ENCODE results near the gene TMEM129.

The TMEM129 gene

DNA sequence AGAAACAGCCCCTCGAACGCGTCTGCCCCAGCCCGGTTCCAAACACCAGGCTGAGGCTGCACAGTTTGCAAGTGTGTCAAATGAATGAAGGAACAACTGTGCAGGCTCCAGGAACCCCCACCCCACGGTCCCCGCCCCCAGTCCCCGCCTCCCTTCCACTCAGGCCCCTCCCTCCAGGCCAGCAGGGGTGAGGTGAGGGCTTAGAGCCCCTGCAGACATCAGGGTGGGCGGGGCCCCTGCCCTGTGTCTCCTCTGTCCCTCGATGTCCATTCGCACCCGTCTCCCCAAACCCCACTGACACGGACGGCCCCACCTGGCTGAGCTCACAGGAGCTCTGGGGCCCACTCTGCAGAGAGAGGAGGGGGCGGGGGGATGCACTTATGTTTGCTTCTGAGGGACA is 28.7 kb upstream of the TMEM129 start:
- no peak overlapping the region for H3K9ac ChIP-seq (ENCODE audit: low read depth, low read length)
- no peak overlapping the region for H3K4me3 ChIP-seq (ENCODE audit: low read length)
- H3K4me1 ChIP-seq (ENCODE audit: insufficient read depth, low read length): peaks cover 4% of the 10 kb centered on the region; the same call in 1 of the 2 replicates
- peaks cover 6% of the 10 kb centered on the region for H3K36me3 ChIP-seq (ENCODE audit: insufficient read depth, low read length)
- H3K27me3 ChIP-seq (ENCODE audit: insufficient read depth, low read length): peaks cover 5% of the 10 kb centered on the region; the same call in 1 of the 2 replicates
- 73% methylated on average over 11 of the region's 14 CpGs for WGBS
- H3K27ac ChIP-seq (ENCODE audit: low read depth, low read length): no peak overlapping the region; the same call in 1 of the 2 replicates
- no peaks in the 10 kb centered on the region for H3K9me3 ChIP-seq (ENCODE audit: insufficient read depth, low read depth, low read length)

DNA sequence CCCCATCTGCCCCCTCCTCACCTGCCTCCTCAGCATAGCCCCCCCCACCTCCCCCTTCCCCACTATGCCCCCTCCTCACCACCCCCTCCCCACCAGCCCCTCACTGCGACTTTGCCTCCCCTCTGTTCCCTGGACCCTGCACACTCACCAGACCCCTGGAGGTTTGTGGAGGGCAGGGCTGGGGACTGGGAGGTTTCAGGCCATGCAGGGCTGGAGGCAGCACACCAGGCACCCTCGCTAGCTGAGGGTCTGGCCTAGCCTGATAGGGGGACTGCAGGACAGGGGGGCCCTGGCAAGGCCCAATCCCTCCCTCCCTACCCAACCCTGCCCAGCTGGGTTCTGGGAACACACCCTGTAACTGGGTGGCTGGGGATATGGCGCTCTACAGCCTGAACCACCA is 28.2 kb upstream of the TMEM129 start:
- WGBS: 90% methylated on average over 2 of the region's 3 CpGs
- H3K4me1 ChIP-seq (ENCODE audit: insufficient read depth, low read length): peaks cover 4% of the 10 kb centered on the region; the same call in 1 of the 2 replicates
- no peak overlapping the region for H3K9ac ChIP-seq (ENCODE audit: low read depth, low read length)
- H3K9me3 ChIP-seq (ENCODE audit: insufficient read depth, low read depth, low read length): no peaks in the 10 kb centered on the region
- no peak overlapping the region for H3K4me3 ChIP-seq (ENCODE audit: low read length)
- no peak overlapping the region; the same call in 1 of the 2 replicates for H3K27ac ChIP-seq (ENCODE audit: low read depth, low read length)
- peaks cover 11% of the 10 kb centered on the region for H3K36me3 ChIP-seq (ENCODE audit: insufficient read depth, low read length)
- H3K27me3 ChIP-seq (ENCODE audit: insufficient read depth, low read length): peaks cover 5% of the 10 kb centered on the region; the same call in 1 of the 2 replicates

DNA sequence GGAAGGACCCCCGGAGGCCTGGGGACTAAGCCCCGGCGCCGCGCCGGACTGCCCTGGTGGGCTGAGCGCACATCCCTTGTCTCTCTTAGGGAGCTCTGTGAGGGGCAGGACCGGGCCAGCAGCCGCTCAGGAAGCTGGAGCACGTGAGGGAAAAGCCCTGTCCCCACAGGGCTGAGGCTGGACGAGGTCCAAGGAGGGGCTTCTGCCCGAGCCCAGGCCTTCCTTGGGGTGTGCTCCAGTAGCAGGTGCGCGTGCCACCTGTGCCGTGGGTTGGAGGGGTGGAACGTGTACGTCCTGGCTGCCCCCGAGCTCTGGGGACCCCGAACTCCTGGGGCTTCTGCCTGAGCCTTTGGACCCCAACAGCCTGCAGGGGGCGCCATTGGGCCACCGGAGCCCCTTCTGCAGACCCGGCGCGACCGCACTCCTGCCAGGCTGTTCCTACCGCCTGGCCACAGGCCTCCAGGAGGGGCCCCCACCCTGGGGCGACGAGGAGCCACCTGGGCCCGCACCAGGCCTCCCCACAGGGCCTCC is 27.4 kb upstream of the TMEM129 start:
- no peak overlapping the region for H3K4me3 ChIP-seq (ENCODE audit: low read length)
- H3K9ac ChIP-seq (ENCODE audit: low read depth, low read length): no peak overlapping the region; the same call in 1 of the 2 replicates
- no peak overlapping the region for H3K27ac ChIP-seq (ENCODE audit: low read depth, low read length)
- H3K9me3 ChIP-seq (ENCODE audit: insufficient read depth, low read depth, low read length): no peaks in the 10 kb centered on the region
- peaks cover 19% of the 10 kb centered on the region for H3K36me3 ChIP-seq (ENCODE audit: insufficient read depth, low read length)
- 14% methylated on average over 29 of the region's 29 CpGs for WGBS
- H3K27me3 ChIP-seq (ENCODE audit: insufficient read depth, low read length): peaks cover 5% of the 10 kb centered on the region; the same call in 1 of the 2 replicates
- peaks cover 4% of the 10 kb centered on the region; the same call in 1 of the 2 replicates for H3K4me1 ChIP-seq (ENCODE audit: insufficient read depth, low read length)

DNA sequence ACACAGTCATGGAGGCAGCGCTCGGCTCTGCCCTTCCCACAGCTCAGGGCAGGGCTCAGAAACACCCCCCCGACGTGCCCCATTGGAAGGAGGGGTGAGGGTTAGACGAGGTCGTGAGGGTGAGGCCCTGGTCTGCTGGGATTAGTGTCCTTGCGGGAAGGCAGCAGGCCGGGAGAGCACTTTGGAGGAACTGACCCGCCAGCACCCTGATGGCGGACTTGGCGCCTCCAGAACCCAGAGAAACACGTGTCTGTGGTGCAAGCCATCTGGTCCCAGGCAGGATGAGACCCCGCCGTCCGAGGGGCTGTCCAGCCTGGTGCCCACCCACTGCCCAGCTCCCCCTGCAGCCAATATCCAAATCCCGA is 26.5 kb upstream of the TMEM129 start:
- H3K27me3 ChIP-seq (ENCODE audit: insufficient read depth, low read length): peaks cover 5% of the 10 kb centered on the region; the same call in 1 of the 2 replicates
- H3K27ac ChIP-seq (ENCODE audit: low read depth, low read length): no peak overlapping the region
- H3K4me3 ChIP-seq (ENCODE audit: low read length): no peak overlapping the region
- H3K4me1 ChIP-seq (ENCODE audit: insufficient read depth, low read length): peaks cover 4% of the 10 kb centered on the region; the same call in 1 of the 2 replicates
- H3K36me3 ChIP-seq (ENCODE audit: insufficient read depth, low read length): peaks cover 27% of the 10 kb centered on the region
- 94% methylated on average over 16 of the region's 16 CpGs for WGBS
- H3K9ac ChIP-seq (ENCODE audit: low read depth, low read length): no peak overlapping the region
- no peaks in the 10 kb centered on the region for H3K9me3 ChIP-seq (ENCODE audit: insufficient read depth, low read depth, low read length)

DNA sequence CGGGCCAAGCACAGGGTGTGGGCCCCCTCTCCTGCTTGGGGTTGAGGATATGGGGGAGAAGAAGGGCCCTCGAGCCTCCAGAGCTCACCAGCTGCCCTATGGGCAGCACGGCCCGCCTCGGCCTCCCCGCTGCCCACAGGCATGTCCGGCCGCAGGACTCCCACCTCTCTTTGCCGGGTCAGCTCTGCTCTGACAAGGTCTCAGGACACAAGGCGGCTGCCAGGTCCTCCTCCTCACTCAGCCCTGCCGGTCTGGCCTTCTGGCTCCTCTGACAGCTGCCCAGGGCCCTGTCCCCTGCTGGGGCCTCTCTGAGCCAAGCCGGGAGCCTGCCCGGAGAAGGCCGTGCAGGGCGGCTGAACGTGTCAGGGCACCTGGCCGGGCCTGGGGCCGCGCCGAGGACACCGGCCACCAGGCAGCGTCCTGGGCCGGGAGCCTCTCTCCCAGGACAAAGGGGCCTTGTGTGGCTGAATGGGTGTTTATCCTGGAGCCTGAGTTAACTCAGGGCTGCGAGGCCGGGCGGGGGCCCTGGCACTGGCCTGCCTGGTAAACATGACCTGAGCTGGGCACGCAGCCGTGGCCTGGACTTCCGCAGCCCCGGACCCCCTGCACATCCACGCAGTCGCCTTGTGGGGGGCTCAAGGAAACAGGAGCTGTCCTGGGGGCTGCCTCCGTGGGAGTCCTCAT is 25.9 kb upstream of the TMEM129 start:
- H3K9ac ChIP-seq (ENCODE audit: low read depth, low read length): no peak overlapping the region
- 88% methylated on average over 33 of the region's 33 CpGs for WGBS
- no peak overlapping the region for H3K27ac ChIP-seq (ENCODE audit: low read depth, low read length)

DNA sequence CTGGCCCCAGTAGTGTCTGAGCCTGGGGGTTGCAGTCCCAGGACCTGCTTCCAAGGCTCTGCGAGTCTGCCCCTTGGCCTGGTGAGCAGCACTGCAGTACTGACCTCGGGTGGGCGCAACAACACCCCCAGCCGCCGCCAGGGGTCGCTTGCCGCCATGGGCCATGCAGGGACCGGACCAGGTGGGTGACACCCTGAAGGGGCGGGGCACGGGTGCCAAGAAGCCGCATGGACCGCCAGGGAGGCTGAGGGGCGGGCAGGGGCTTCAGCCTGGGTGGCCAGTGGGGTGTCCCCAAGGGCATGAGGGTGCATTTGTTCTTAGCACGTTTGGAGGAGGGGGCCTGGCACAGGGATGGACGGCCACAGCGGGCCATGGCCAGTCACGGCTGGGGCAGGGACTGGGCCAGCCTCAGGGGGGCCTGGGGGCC is 25.2 kb upstream of the TMEM129 start:
- H3K4me1 ChIP-seq (ENCODE audit: insufficient read depth, low read length): no peaks in the 10 kb centered on the region
- peaks cover 5% of the 10 kb centered on the region; the same call in 1 of the 2 replicates for H3K27me3 ChIP-seq (ENCODE audit: insufficient read depth, low read length)
- H3K27ac ChIP-seq (ENCODE audit: low read depth, low read length): peak overlapping the region; percentile 58; the same call in 1 of the 2 replicates
- H3K9ac ChIP-seq (ENCODE audit: low read depth, low read length): no peak overlapping the region
- peaks cover 40% of the 10 kb centered on the region for H3K36me3 ChIP-seq (ENCODE audit: insufficient read depth, low read length)
- 27% methylated on average over 17 of the region's 17 CpGs for WGBS
- no peak overlapping the region for H3K4me3 ChIP-seq (ENCODE audit: low read length)
- no peaks in the 10 kb centered on the region for H3K9me3 ChIP-seq (ENCODE audit: insufficient read depth, low read depth, low read length)

More for the DNA sequence above, 25.9 kb upstream of the TMEM129 start:
- Histone ChIP-seq H3K4me1 (ENCODE audit: insufficient read depth, low read length) (0 out of 2 replicates have a peak, but pooled peaks cover under 1% of the 10 kb centered on the region), H3K36me3 (ENCODE audit: insufficient read depth, low read length) (peaks cover 32% of the 10 kb centered on the region), H3K27me3 (ENCODE audit: insufficient read depth, low read length) (peaks cover 5% of the 10 kb centered on the region; the same call in 1 of the 2 replicates), H3K9me3 (ENCODE audit: insufficient read depth, low read depth, low read length) (no peaks in the 10 kb centered on the region), H3K4me3 (ENCODE audit: low read length) (no peak overlapping the region)

DNA sequence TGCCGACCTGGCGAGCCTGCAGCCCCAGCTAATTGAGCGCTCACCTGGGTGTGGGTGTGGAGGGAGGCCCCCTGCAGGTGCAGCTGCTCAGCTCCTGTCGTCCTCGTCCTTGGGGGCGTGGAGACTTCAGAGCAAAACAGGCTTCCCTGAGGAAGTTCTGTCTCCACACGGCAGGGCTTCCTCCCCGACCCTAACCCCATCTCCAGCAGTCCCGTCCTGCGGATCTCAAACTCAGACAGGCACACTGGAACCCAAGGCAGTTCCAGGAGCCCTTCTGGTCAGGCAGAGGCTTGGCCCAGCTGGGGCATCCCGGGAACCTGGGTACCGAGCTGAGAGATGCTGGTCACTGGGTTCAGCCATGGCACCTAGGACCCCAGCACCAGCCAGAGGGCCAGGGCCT is 24.6 kb upstream of the TMEM129 start:
- no peaks in the 10 kb centered on the region for H3K4me1 ChIP-seq (ENCODE audit: insufficient read depth, low read length)
- no peaks in the 10 kb centered on the region for H3K9me3 ChIP-seq (ENCODE audit: insufficient read depth, low read depth, low read length)
- 82% methylated on average over 12 of the region's 12 CpGs for WGBS
- H3K27ac ChIP-seq (ENCODE audit: low read depth, low read length): peak overlapping the region; percentile 58; the same call in 1 of the 2 replicates
- no peak overlapping the region for H3K9ac ChIP-seq (ENCODE audit: low read depth, low read length)
- peaks cover 5% of the 10 kb centered on the region; the same call in 1 of the 2 replicates for H3K27me3 ChIP-seq (ENCODE audit: insufficient read depth, low read length)
- no peak overlapping the region for H3K4me3 ChIP-seq (ENCODE audit: low read length)
- H3K36me3 ChIP-seq (ENCODE audit: insufficient read depth, low read length): peaks cover 45% of the 10 kb centered on the region

DNA sequence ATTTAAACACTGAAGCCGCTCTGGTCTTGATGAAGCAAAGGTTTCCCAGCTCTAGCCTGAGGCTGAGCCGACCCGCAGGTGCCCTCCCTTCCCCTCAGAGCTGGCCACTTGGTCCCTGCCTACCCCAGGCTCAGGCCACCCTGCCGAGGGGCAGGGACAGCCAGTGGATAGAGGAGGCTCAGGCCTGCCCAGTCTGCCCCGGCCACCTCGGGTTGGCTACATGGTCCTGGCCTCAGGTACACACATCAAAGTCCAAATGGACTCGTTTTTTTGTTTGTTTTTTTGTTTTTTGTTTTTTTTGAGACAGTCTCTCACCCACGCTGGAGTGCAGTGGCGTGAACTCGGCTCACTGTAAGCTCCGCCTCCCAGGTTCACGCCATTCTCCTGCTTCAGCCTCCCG is 24.0 kb upstream of the TMEM129 start:
- Histone ChIP-seq H3K4me1 (ENCODE audit: insufficient read depth, low read length) (no peaks in the 10 kb centered on the region), H3K9ac (ENCODE audit: low read depth, low read length) (no peak overlapping the region), H3K9me3 (ENCODE audit: insufficient read depth, low read depth, low read length) (no peaks in the 10 kb centered on the region), H3K4me3 (ENCODE audit: low read length) (no peak overlapping the region), H3K27ac (ENCODE audit: low read depth, low read length) (no peak overlapping the region), H3K27me3 (ENCODE audit: insufficient read depth, low read length) (peaks cover 5% of the 10 kb centered on the region; the same call in 1 of the 2 replicates), H3K36me3 (ENCODE audit: insufficient read depth, low read length) (peaks cover 51% of the 10 kb centered on the region)
- WGBS: 92% methylated on average over 13 of the region's 13 CpGs

DNA sequence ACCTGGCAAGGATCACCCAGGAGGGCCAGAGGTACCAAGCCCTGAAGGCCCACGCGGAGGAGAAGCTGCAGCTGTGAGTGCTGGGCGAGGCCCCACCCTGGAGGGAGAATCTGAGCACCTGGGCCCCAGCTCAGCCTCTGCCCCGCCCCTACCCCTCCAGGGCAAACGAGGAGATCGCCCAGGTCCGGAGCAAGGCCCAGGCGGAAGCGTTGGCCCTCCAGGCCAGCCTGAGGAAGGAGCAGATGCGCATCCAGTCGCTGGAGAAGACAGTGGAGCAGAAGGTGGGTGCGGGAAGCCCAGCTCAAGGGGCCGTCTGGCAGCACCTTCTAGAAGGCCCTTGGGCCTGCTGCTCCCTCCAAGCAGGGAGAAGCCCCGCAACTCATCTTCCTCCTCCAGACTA is 23.4 kb upstream of the TMEM129 start:
- no peak overlapping the region for H3K27ac ChIP-seq (ENCODE audit: low read depth, low read length)
- peaks cover 57% of the 10 kb centered on the region for H3K36me3 ChIP-seq (ENCODE audit: insufficient read depth, low read length)
- no peaks in the 10 kb centered on the region for H3K4me1 ChIP-seq (ENCODE audit: insufficient read depth, low read length)
- H3K27me3 ChIP-seq (ENCODE audit: insufficient read depth, low read length): peaks cover 5% of the 10 kb centered on the region; the same call in 1 of the 2 replicates
- H3K9me3 ChIP-seq (ENCODE audit: insufficient read depth, low read depth, low read length): no peaks in the 10 kb centered on the region
- 90% methylated on average over 14 of the region's 14 CpGs for WGBS
- no peak overlapping the region for H3K4me3 ChIP-seq (ENCODE audit: low read length)
- no peak overlapping the region for H3K9ac ChIP-seq (ENCODE audit: low read depth, low read length)

DNA sequence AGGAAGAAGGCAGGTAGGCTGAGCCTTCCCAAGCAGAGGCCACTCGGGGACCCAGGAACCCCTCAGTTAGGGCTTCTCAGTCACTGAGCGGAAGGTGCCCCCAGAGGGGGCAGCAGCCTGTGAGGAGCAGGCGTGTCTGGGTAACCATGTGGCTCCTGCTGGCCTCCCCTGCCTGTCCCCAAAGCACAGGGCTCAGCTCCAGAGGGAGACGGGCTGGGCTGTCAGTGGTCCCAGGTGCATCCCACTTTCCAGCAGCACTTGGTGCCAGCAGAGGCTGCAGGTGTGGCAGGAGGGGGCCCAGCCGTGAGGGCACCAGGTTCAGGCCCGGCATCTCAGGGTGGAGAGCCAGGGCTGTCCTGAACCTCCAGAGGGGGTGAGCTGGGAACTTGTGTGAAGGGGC is 22.9 kb upstream of the TMEM129 start:
- Histone ChIP-seq H3K4me3 (ENCODE audit: low read length) (no peak overlapping the region), H3K36me3 (ENCODE audit: insufficient read depth, low read length) (peaks cover 63% of the 10 kb centered on the region), H3K9ac (ENCODE audit: low read depth, low read length) (no peak overlapping the region), H3K27ac (ENCODE audit: low read depth, low read length) (no peak overlapping the region), H3K27me3 (ENCODE audit: insufficient read depth, low read length) (peaks cover 5% of the 10 kb centered on the region; the same call in 1 of the 2 replicates), H3K4me1 (ENCODE audit: insufficient read depth, low read length) (no peaks in the 10 kb centered on the region), H3K9me3 (ENCODE audit: insufficient read depth, low read depth, low read length) (no peaks in the 10 kb centered on the region)
- 96% methylated on average over 6 of the region's 6 CpGs for WGBS

DNA sequence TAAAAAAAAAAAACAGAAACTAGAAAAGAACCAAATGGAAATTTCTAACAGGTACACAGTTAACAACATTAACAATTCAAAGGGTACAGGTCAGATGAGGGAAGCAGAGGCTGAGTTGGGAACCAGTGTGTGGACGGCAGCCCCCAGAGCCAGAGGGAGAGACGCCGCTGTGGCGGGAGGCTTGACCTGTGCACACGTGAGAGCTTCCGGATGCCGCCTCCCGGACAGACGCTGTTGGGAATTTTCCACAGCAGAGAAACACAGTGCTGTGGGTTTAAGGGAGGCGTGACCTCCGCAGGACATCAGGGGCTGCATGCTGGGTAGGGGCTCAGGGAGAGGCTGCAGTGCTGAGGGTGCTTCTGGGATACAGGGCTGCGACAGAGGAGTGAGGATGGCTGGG is 22.4 kb upstream of the TMEM129 start:
- peaks cover 67% of the 10 kb centered on the region for H3K36me3 ChIP-seq (ENCODE audit: insufficient read depth, low read length)
- no peak overlapping the region for H3K9ac ChIP-seq (ENCODE audit: low read depth, low read length)
- no peak overlapping the region for H3K4me3 ChIP-seq (ENCODE audit: low read length)
- peaks cover 5% of the 10 kb centered on the region; the same call in 1 of the 2 replicates for H3K27me3 ChIP-seq (ENCODE audit: insufficient read depth, low read length)
- 82% methylated on average over 12 of the region's 12 CpGs for WGBS
- peaks cover 2% of the 10 kb centered on the region; the same call in 1 of the 2 replicates for H3K9me3 ChIP-seq (ENCODE audit: insufficient read depth, low read depth, low read length)
- no peak overlapping the region for H3K27ac ChIP-seq (ENCODE audit: low read depth, low read length)
- H3K4me1 ChIP-seq (ENCODE audit: insufficient read depth, low read length): no peaks in the 10 kb centered on the region
